HG03457 (cell line): Measurements from ENCODE around the gene RNASE12.

Experiments
- ATAC-seq: cut with Tn5 transposase; IDR thresholded peaks from one replicate; pipeline ENCODE4 v1.9.1; 2021; ENCODE audit warnings: moderate number of reproducible peaks; ENCODE audit not compliant: unreplicated experiment

The RNASE12 gene

GRCh38 chr14:20548414-20549158 is 42.6 kb downstream of the RNASE12 start:
- ATAC-seq, result no peak

- no peak for ATAC-seq
Measured at GRCh38 chr14:20546877-20547276, 44.3 kb downstream of the RNASE12 start.
